Glomerular visceral epithelial cell (primary cell): Measurements from ENCODE around the gene NDUFB5.
"Not testable (repeated sequence)": the region's sequence is repeated elsewhere in the genome, so short reads cannot be mapped to it uniquely, and the experiment has no call there.

Source experiments
- DNase-seq: peaks from one replicate; pipeline ENCODE4 v3.0.0-alpha.2; 2016; ENCODE audit errors: extremely low spot score

Gene NDUFB5

DNA sequence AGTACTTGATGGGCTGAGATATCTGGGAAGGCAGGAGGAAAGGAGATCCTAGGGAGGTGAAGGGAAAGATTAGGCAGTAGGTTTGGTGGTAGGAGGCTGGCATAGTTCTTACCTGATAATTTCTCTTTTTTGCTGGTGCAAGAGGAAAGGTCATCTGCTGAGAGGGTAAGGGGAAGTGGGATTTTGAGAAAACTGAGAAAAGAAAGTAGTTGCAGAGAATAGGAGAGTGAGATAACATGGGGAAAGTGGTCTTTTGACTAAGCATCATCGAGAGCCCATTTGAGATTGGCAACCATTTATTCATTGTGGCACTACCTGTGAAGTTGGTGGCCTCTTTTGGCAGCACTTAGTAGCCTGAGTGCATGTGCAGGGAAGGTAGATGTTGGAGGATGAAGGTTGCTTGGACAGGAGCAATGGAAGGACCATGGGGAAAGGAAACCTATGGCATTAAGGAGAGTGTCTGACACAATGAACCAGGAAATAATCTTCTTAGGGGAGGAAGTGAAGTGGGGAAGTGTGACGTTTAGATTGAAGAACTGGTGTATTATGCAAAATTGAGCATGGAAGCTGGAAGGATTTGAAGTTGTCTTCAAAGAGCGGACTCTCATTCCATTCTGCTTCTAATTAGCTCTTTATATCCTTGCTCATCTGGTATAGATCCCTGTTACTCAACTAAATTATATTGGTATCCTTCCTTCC is 26.3 kb downstream of the NDUFB5 start:
- no peak for DNase-seq

GRCh38 chr3:179640469-179640868 is 35.9 kb downstream of the NDUFB5 start:
- no peak for DNase-seq

DNA sequence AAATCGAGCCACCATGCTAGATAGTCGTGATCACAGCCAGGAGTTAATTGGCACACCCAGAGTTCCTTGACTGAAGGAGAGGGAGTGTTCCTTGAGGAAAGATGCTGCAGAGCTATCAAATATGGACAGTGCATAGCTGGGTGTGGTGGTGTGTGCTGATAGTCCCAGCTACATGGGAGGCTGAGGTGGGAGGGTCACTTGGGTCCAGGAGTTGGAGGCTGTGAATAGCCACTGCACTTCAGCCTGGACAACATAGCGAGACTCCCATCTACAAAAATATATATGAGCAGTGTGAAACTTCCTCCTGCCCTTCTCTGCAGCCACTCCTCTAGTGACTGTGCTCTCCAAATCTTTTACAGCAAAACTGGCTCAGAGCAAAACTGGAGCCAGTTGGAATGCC is 38.3 kb downstream of the NDUFB5 start:
- DNase-seq = no peak

DNA sequence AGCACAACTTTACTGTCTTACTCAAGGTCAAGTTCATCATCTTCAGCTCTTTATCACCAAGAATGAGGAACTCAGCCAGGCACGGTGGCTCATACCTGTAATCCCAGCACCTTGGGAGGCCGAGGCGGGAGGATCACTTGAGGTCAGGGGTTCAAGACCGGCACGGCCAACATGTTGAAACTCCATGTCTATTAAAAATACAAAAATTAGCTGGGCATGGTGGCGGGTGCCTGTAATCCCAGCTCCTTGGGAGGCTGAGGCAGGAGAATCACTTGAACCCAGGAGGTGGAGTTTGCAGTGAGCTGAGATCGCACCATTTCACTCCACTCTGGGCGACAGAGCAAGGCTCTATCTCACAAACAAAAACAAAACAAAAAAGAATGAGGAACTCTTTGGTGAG is 39.2 kb downstream of the NDUFB5 start:
- DNase-seq = not testable (repeated sequence)

- no peak for DNase-seq
Measured at GRCh38 chr3:179646177-179646576, 41.6 kb downstream of the NDUFB5 start.

DNA sequence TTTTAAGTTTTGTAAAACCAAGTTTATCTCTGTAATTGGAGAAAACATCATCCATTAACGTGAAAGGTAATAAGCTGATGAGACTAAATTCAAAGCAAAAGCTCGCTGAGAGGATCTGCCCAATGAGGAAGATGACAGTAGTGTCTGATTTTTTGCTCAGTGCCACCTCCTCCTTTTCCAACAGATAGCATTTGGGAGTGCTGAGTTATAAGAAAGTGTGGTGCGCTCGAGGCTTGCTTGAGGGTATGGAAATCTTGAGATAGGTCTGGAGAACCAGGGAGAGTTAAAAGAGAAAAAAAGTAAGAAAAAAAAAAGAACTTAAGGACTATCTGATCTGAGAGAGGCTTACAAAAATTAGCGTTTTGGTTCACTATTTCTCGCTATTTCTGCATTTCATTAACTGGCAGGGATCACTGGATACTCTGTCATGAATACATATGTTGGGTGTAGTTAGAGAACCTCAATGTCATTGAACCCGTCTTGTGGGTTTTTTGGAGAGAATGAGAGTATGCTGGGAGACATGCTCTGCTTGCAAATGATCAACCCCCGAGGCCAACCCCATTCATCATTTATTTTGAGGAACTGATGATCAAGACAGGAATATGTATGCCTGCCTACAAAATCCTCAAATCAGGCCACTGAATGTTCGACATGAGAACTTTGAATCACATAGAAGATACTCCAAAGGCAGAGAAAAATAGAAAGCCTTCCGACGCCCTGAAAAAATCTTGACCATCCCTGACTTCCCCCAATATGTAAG is 47.3 kb downstream of the NDUFB5 start:
- DNase-seq = no peak

GRCh38 chr3:179652447-179653095 is 48.0 kb downstream of the NDUFB5 start, which contains the start of gene USP13:
Gene USP13, plus strand, starts transcription at chr3:179653040. Its CDS starts 186 bp downstream, at chr3:179653226.
- peak; percentile 74 for DNase-seq

GRCh38 chr3:179653096-179653797 is 48.7 kb downstream of the NDUFB5 start:
- peak; percentile 63 for DNase-seq

DNA sequence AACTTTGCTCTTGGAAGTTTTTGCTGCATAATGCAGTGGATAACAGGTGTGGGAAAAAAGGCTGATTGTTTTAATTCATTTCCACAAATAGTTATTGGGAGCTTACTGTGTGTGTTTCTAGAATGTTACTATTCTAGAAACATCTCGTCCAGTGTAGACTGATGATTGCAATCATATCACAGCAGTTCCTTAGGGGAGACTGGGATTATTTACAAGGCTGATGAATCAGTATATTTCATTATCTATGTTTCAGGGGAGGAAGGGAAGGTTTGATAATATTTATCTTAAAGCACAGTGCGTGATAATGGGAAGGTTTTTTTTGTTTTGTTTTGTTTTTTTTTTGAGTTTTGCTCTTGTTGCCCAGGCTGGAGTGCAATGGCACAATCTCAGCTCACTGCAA is 50.6 kb downstream of the NDUFB5 start:
- DNase-seq = no peak

GRCh38 chr3:179658606-179659005 is 54.0 kb downstream of the NDUFB5 start:
- DNase-seq = no peak

DNA sequence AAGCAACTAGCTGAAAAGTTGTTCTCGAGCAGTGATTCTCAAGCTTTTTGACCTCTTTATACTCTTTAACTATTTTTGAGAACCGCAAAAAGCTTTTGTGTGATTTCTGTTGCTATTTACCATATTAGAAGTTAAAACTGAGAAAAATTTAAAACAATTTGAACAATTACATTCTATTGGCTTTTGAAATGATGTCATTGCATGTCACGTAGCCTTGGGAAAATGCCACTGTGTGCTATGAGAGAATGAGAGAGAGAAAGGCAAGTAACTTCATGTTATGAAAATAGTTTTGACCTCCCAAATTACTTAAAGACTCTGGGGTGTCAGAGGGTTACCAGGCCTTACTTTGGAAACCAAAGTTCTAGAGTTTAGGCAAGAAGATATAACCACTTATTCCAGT is 56.3 kb downstream of the NDUFB5 start:
- DNase-seq = no peak

GRCh38 chr3:179661777-179662176 is 57.2 kb downstream of the NDUFB5 start:
- no peak for DNase-seq

GRCh38 chr3:179663093-179663492 is 58.5 kb downstream of the NDUFB5 start:
- no peak for DNase-seq

- no peak for DNase-seq
Measured at GRCh38 chr3:179666030-179666429, 61.4 kb downstream of the NDUFB5 start.

DNA sequence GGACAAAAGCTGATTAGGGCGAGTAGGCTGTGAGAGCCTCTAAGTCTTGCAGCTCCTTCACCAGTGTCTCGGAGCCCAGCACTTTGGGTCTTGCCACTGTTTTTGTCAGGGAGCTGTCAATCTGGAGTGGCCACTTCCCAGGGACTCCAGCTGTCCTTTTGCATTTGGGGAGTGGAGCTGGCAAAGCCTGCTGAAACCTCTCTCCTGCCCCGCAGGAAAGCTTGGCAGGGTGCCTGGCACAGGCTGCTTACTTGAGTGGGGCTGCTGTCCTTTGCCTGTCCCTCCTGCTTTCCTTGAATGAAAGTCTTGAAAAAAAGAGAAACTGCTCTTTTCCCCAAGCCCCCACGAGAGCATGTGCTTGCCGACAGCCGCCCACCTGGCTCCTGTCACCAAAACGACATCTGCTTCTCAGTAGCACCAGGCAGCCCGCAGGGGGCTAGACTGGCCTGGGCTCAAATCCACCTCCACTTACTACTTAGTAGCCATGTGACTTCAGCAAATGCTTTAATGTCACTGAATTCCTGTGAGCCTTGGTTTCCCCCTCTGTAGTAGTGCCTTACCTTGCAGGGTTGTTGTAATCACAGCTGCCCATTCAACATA is 61.9 kb downstream of the NDUFB5 start:
- DNase-seq = no peak

GRCh38 chr3:179668429-179668828 is 63.8 kb downstream of the NDUFB5 start:
- DNase-seq = no peak

- DNase-seq = no peak
Measured at GRCh38 chr3:179670311-179670710, 65.7 kb downstream of the NDUFB5 start.

- no peak for DNase-seq
Measured at GRCh38 chr3:179671309-179671708, 66.7 kb downstream of the NDUFB5 start.

- no peak for DNase-seq
Measured at GRCh38 chr3:179671747-179672242, 67.2 kb downstream of the NDUFB5 start.

DNA sequence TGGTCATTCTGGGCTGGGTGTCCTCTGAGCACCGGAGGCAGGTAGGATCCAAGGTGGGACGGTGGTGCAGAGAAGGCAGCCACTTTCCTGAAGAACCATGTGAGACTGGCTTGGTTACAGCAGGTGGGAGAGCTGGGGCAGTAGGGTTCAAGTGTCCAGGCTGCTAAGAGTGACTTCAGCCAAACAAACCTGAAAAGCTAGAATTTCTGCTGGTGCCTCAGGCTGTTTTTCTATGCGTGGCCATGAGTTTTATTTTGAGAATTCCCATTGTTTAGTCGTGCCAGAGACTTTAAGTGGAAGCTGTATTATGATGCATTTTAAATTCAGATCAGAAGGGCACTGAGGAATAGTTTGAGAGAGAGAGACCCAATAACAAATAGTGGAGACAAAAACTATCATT is 68.3 kb downstream of the NDUFB5 start:
- DNase-seq = no peak

GRCh38 chr3:179673523-179673922 is 68.9 kb downstream of the NDUFB5 start:
- no peak for DNase-seq

GRCh38 chr3:179676081-179676480 is 71.5 kb downstream of the NDUFB5 start:
- peak; percentile 23 for DNase-seq
